PC-9 (cell line): Measurements from ENCODE around the gene HDHD5. TPM values are rescaled to one million over a fixed set of nuclear protein-coding genes. Genes with fewer than 3 reads are reported as not detected.

Source experiments
- BruUV-seq: library from RNA; stranded (reverse); fragments of 400-500 nt; replicated peaks from 2 replicates; lab custom pipeline; 2021; lab: Mats Ljungman, UMichigan
- CTCF ChIA-PET: fragments of 300-600 bp; sonication (Branson Sonifier 250); formaldehyde crosslinking; loops from one replicate; lab custom pipeline; 2022; ENCODE audit warnings: antibody characterized with exemption; lab: Charles Lee
- POLR2A ChIA-PET: fragments of 300-600 bp; sonication (Branson Sonifier 250); formaldehyde crosslinking; loops from one replicate; lab custom pipeline; 2022; ENCODE audit warnings: antibody characterized with exemption; ENCODE audit not compliant: unreplicated experiment; lab: Charles Lee
- DNase-seq, 2 experiments: peaks; one replicate each; pipeline versions ENCODE4 v3.0.0 to v3.0.0-alpha.2; 2015 to 2022; ENCODE audit warnings: mixed read lengths in 1 of 2
- H2AFZ ChIP-seq: fragments of 200-600 bp; sonication (generic); 2 replicates; pipeline ENCODE4 v1.8.1; 2017; ENCODE audit warnings: antibody characterized with exemption
- H3F3A ChIP-seq: fragments of 200-600 bp; sonication (generic); 2 replicates; pipeline ENCODE4 v1.8.1; 2017; ENCODE audit warnings: antibody characterized with exemption, mild to moderate bottlenecking, low read depth; ENCODE audit not compliant: insufficient read depth
- H3K27ac ChIP-seq: fragments of 200-600 bp; sonication (generic); 2 replicates; pipeline ENCODE4 v1.6.1; 2016; ENCODE audit warnings: mixed run types
- H3K27me3 ChIP-seq: fragments of 200-600 bp; sonication (generic); 2 replicates; pipeline ENCODE4 v1.6.1; 2016; ENCODE audit warnings: low read depth, mixed run types; ENCODE audit not compliant: insufficient read depth
- H3K36me3 ChIP-seq: fragments of 200-600 bp; sonication (generic); 2 replicates; pipeline ENCODE4 v1.6.1; 2016; ENCODE audit warnings: low read depth, mixed run types
- H3K4me1 ChIP-seq: fragments of 200-600 bp; sonication (generic); replicated peaks from 2 replicates; pipeline ENCODE4 v1.6.1; 2016; ENCODE audit warnings: mixed run types; ENCODE audit not compliant: insufficient read depth
- H3K4me2 ChIP-seq: fragments of 200-600 bp; sonication (generic); 2 replicates; pipeline ENCODE4 v1.6.1; 2017; ENCODE audit warnings: mixed run types
- H3K4me3 ChIP-seq: fragments of 200-600 bp; sonication (generic); 2 replicates; pipeline ENCODE4 v1.6.1; 2016; ENCODE audit warnings: mixed run types
- H3K79me2 ChIP-seq: fragments of 200-600 bp; sonication (generic); 2 replicates; pipeline ENCODE4 v1.6.1; 2017; ENCODE audit warnings: low read depth, mixed run types
- H3K9me2 ChIP-seq: fragments of 200-600 bp; sonication (generic); 2 replicates; pipeline ENCODE4 v1.8.1; 2017; ENCODE audit warnings: mild to moderate bottlenecking; ENCODE audit not compliant: insufficient read depth
- H3K9me3 ChIP-seq: fragments of 200-600 bp; sonication (generic); 2 replicates; pipeline ENCODE4 v1.8.1; 2016; ENCODE audit warnings: low read depth; ENCODE audit not compliant: insufficient read depth
- H4K20me1 ChIP-seq: fragments of 200-600 bp; sonication (generic); 2 replicates; pipeline ENCODE4 v1.8.1; 2017; ENCODE audit not compliant: insufficient read depth
- CTCF ChIP-seq: fragments of 200-600 bp; sonication (generic); conservative IDR thresholded peaks from 2 replicates; pipeline ENCODE4 v1.6.1; 2017; ENCODE audit warnings: mixed run types, antibody characterized with exemption, mild to moderate bottlenecking, moderate library complexity
- EZH2 ChIP-seq: fragments of 200-600 bp; sonication (generic); IDR thresholded peaks from 2 replicates; pipeline ENCODE4 v1.8.0; 2017; ENCODE audit warnings: antibody characterized with exemption, low read depth
- intact Hi-C: fragments of 100-400 bp; cut with micrococcal nuclease; formaldehyde crosslinking; loops from one replicate; pipeline ENCODE4 v1.10.0; 2022; ENCODE audit not compliant: unreplicated experiment
- total RNA-seq: library from RNA; stranded (reverse); gene quantifications from 2 replicates; pipeline ENCODE4 v1.2.3, GENCODE V29; 2021

The HDHD5 gene
- total RNA-seq, 1 experiment from 2014 or later, result 26.5 TPM

- H3F3A ChIP-seq, result no peaks in the 10 kb centered on the region
- no peak overlapping the region for H2AFZ ChIP-seq
- no peak overlapping the region for H3K27ac ChIP-seq
- no peak overlapping the region for H3K4me2 ChIP-seq
- BruUV-seq, result no TSS peak
- no peaks in the 10 kb centered on the region for H3K4me1 ChIP-seq
- no peaks in the 10 kb centered on the region for H3K9me3 ChIP-seq
- no peaks in the 10 kb centered on the region; the same call in 1 of the 2 replicates for H4K20me1 ChIP-seq
- H3K36me3 ChIP-seq, result no peaks in the 10 kb centered on the region
- no peak for DNase-seq
- no peaks in the 10 kb centered on the region for H3K79me2 ChIP-seq
- H3K4me3 ChIP-seq, result no peak overlapping the region
- H3K9me2 ChIP-seq, result no peaks in the 10 kb centered on the region
- ChIA-PET CTCF (no interaction called here), POLR2A (no interaction called here)
- intact Hi-C loops, result no loop called here
- H3K27me3 ChIP-seq, result no peaks in the 10 kb centered on the region
- TF ChIP-seq EZH2, result no peak
- TF ChIP-seq CTCF, result no peak
Measured at GRCh38 chr22:17096071-17096470, 63.0 kb downstream of the HDHD5 start.

- intact Hi-C loops, result no loop called here
- no peaks in the 10 kb centered on the region for H3K4me1 ChIP-seq
- H3K27ac ChIP-seq, result no peak overlapping the region
- no peaks in the 10 kb centered on the region for H3K9me2 ChIP-seq
- no peaks in the 10 kb centered on the region; the same call in 1 of the 2 replicates for H4K20me1 ChIP-seq
- H3F3A ChIP-seq, result no peaks in the 10 kb centered on the region
- H3K9me3 ChIP-seq, result no peaks in the 10 kb centered on the region
- no peaks in the 10 kb centered on the region for H3K36me3 ChIP-seq
- no peak for DNase-seq
- no peak overlapping the region for H3K4me3 ChIP-seq
- H3K4me2 ChIP-seq, result no peak overlapping the region
- TF ChIP-seq CTCF (0 out of 2 replicates have a peak, but pooled peaks have one; percentile 23), EZH2 (no peak)
- H3K79me2 ChIP-seq, result no peaks in the 10 kb centered on the region
- ChIA-PET CTCF (no interaction called here), POLR2A (interaction anchor here (0.5 to 0.6 kb wide), 2 partner anchors 36 to 76 kb away, joined by 3 to 9 read pairs; no protein-coding TSS in a partner anchor)
- no peaks in the 10 kb centered on the region for H3K27me3 ChIP-seq
- no peak overlapping the region for H2AFZ ChIP-seq
- no TSS peak for BruUV-seq
Measured at GRCh38 chr22:17095538-17095937, 63.5 kb downstream of the HDHD5 start.

GRCh38 chr22:17093081-17093480 is 66.0 kb downstream of the HDHD5 start:
- Histone ChIP-seq H3K27me3 (no peaks in the 10 kb centered on the region), H3K4me3 (no peak overlapping the region), H3K9me2 (no peaks in the 10 kb centered on the region), H3K36me3 (no peaks in the 10 kb centered on the region), H3K4me1 (no peaks in the 10 kb centered on the region), H2AFZ (no peak overlapping the region), H3F3A (no peaks in the 10 kb centered on the region), H3K27ac (no peak overlapping the region), H3K79me2 (no peaks in the 10 kb centered on the region), H3K4me2 (no peak overlapping the region), H4K20me1 (no peaks in the 10 kb centered on the region; the same call in 1 of the 2 replicates), H3K9me3 (no peaks in the 10 kb centered on the region)
- BruUV-seq, result no TSS peak
- CTCF ChIA-PET, result no interaction called here
- intact Hi-C loops, result no loop called here
- DNase-seq, result no peak
- POLR2A ChIA-PET, result no interaction called here
- no peak for TF ChIP-seq EZH2
- TF ChIP-seq CTCF, result no peak
